ENCODE data around the gene SPINK9. TPM values are rescaled to one million over a fixed set of nuclear protein-coding genes. Genes with fewer than 3 reads are reported as not detected.

SPINK9 gene
- total RNA-seq (2013): not detected
- polyA plus RNA-seq: not detected
- polyA minus RNA-seq: not detected in 2 replicates
- 0 to 0.60 (median 0) reads per million in 11 experiments for total RNA-seq

GRCh38 chr5:148335259-148335658, at the start of gene SPINK9:
SPINK9 (plus strand) TSS chr5:148335559; CDS start chr5:148335614, 55 bp downstream.
- intact Hi-C loops (cut with micrococcal nuclease): no loop called here
- H3K4me1 Mint-ChIP-seq: no peaks in the 10 kb centered on the region
- 100% methylated on average over 1 of the region's 3 CpGs for WGBS (ENCODE audit: insufficient coverage)

More at GRCh38 chr5:148335259-148335658, at the start of gene SPINK9:
- no peaks in the 10 kb centered on the region for H3K4me1 ChIP-seq (ENCODE audit: control insufficient read depth in 1 of 2, insufficient read depth in 2 of 2, low read length in 2 of 2)
- H3K79me2 ChIP-seq (ENCODE audit: insufficient read depth, low read length): no peaks in the 10 kb centered on the region
- no peak within 1 kb of the TSS for H3K9ac ChIP-seq (ENCODE audit: insufficient read depth, low read length, poor library complexity, severe bottlenecking)
- H3K36me3 ChIP-seq (replicated peaks in 1 of 2; ENCODE audit: control insufficient read depth in 1 of 2, insufficient read depth in 2 of 2, low read length in 2 of 2): no peaks in the 10 kb centered on the region
- no peak within 1 kb of the TSS for H3K27ac Mint-ChIP-seq
- no peak within 1 kb of the TSS for H3K4me3 Mint-ChIP-seq
- H3K4me2 ChIP-seq (replicated peaks; ENCODE audit: extremely low read depth, low read length, poor library complexity, severe bottlenecking): no peak within 1 kb of the TSS
- H3K9me3 Mint-ChIP-seq: peaks cover 0 to 4% (median 2%) of the 10 kb centered on the region in 7 donors
- no peak within 1 kb of the TSS for H3K27ac ChIP-seq (ENCODE audit: low read depth in 1 of 2, low read length in 2 of 2)
- no peak within 1 kb of the TSS for H3K4me3 ChIP-seq (replicated peaks in 1 of 3; ENCODE audit: low read depth in 2 of 3, low read length in 3 of 3)
- H3K27me3 ChIP-seq (ENCODE audit: control insufficient read depth in 2 of 2, insufficient read depth in 2 of 2, low read length in 2 of 2): no peaks in the 10 kb centered on the region
- DNase-seq: no peak
- no peaks in the 10 kb centered on the region for H3K36me3 Mint-ChIP-seq
- H2AFZ ChIP-seq (ENCODE audit: insufficient read depth, low read depth, low read length, poor library complexity, severe bottlenecking): no peak within 1 kb of the TSS
- no peaks in the 10 kb centered on the region for H3K9me3 ChIP-seq (replicated peaks in 1 of 2; ENCODE audit: control insufficient read depth in 1 of 2, insufficient read depth in 1 of 2, low read length in 2 of 2)
- no peak for TF ChIP-seq CTCF (IDR thresholded peaks at IDR 0.05)
- H3K27me3 Mint-ChIP-seq (ENCODE audit: low read depth in 3 of 3): peaks cover 0 to 2% (median 0%) of the 10 kb centered on the region in 3 donors
- no peaks in the 10 kb centered on the region for H4K20me1 ChIP-seq (ENCODE audit: insufficient read depth, low read length)

Measured in CD14-positive monocyte (primary cell).